ENCODE data around the gene BCL2L2.

- TF ChIP-seq EZH2 (IDR thresholded peaks at IDR 0.05; ENCODE audit: low read length) = no peak
- no peak for TF ChIP-seq CTCF (optimal IDR thresholded peaks at IDR 0.05 in 1 of 3, IDR thresholded peaks at IDR 0.05 in 1 of 3, conservative IDR thresholded peaks at IDR 0.05 in 1 of 3; ENCODE audit: extremely low read depth in 1 of 3, insufficient read depth in 2 of 3, low read length in 3 of 3)
Observed at GRCh38 chr14:23324455-23324846, 17.8 kb downstream of the BCL2L2 start.

Measured in keratinocyte (primary cell).